Activated T-helper 2 cell treated with anti-CD3 and anti-CD28 coated beads, Interferon-gamma antibody, Interleukin-2, Interleukin-4, amounts not matched to agents 10 μg/mL and 5 μg/mL and 100 μg/mL, durations not matched to agents 14 hours and 24 hours and 36 hours (primary cell): Measurements from ENCODE around the gene LYPD6. TPM values are rescaled to one million over a fixed set of nuclear protein-coding genes. Genes with fewer than 3 reads are reported as not detected.

ENCODE experiments used
- DNase-seq: peaks from one replicate; pipeline ENCODE4 v3.0.0; 2021; ENCODE audit warnings: low spot score
- H3K27ac Mint-ChIP-seq: one replicate; pipeline ENCODE4 v1.8.0; 2021; ENCODE audit warnings: mixed read lengths
- H3K27me3 Mint-ChIP-seq: one replicate; pipeline ENCODE4 v1.8.0; 2021; ENCODE audit warnings: low read depth, mixed read lengths
- H3K36me3 Mint-ChIP-seq: one replicate; pipeline ENCODE4 v1.8.0; 2021; ENCODE audit warnings: low read depth, mixed read lengths
- H3K4me1 Mint-ChIP-seq: one replicate; pipeline ENCODE4 v1.8.0; 2021; ENCODE audit warnings: low read depth, mixed read lengths
- H3K4me3 Mint-ChIP-seq: one replicate; pipeline ENCODE4 v1.8.0; 2021; ENCODE audit warnings: low read depth, mild to moderate bottlenecking, moderate library complexity, mixed read lengths
- H3K9me3 Mint-ChIP-seq: one replicate; pipeline ENCODE4 v1.8.0; 2021; ENCODE audit warnings: mixed read lengths
- intact Hi-C: fragments of 100-400 bp; cut with micrococcal nuclease; formaldehyde crosslinking; loops from one replicate; pipeline ENCODE4 v1.15.1; 2023
- total RNA-seq: library from RNA; stranded (reverse); gene quantifications from 2 replicates; pipeline ENCODE4 v1.2.3, GENCODE V29; 2022

The LYPD6 gene
- total RNA-seq, 1 donor from 2014 or later, result not detected

- no peak overlapping the region for H3K27ac Mint-ChIP-seq
- intact Hi-C loops, result no loop called here
- no peaks in the 10 kb centered on the region for H3K4me1 Mint-ChIP-seq
- H3K27me3 Mint-ChIP-seq, result no peaks in the 10 kb centered on the region
- H3K36me3 Mint-ChIP-seq, result no peaks in the 10 kb centered on the region
- H3K9me3 Mint-ChIP-seq, result no peaks in the 10 kb centered on the region
- DNase-seq, result no peak
- H3K4me3 Mint-ChIP-seq, result no peak overlapping the region
Measured at GRCh38 chr2:149357058-149357457, 26.7 kb downstream of the LYPD6 start.

DNA sequence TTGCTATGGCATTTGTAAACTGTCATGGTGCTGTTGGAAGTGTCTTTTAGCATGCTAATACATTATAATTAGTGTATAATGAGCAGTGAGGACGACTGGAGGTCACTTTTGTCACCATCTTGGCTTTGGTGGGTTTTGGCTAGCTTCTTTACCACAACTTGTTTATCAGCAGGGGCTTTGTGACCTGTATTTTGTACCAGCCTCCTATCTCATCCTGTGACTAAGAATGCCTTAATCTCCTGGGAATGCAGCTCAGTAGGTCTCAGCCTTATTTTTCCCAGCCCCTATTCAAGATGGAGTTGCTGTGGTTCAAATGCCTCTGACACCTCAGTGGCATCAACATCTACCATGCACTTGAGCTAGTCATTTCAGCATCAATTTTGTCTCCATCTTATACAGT lies 29.7 kb downstream of the LYPD6 start:
- Mint-ChIP-seq H3K4me1 (no peaks in the 10 kb centered on the region), H3K27me3 (no peaks in the 10 kb centered on the region), H3K9me3 (no peaks in the 10 kb centered on the region), H3K27ac (no peak overlapping the region), H3K4me3 (no peak overlapping the region), H3K36me3 (no peaks in the 10 kb centered on the region)
- intact Hi-C loops, result no loop called here
- no peak for DNase-seq

DNA sequence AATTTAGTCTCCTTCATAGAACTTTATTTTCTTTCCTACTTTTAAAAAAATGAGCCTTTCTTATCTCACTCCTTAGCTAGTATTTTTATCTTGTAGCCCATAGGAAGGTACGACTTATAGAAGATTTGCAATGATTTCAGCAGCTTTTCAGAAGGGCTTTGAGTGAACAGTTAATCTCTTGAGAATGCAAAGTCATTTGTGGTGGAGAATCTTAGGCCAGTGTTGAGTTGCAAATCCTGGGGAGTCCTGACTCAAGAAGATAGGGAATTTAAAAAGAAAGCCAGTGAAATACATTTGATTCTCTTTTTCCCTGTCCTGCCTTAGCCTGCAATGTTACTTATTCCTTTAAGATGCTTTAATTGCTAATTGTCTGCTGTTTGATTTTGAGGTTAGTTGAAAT lies 33.6 kb downstream of the LYPD6 start:
- intact Hi-C loops, result no loop called here
- H3K36me3 Mint-ChIP-seq, result no peaks in the 10 kb centered on the region
- H3K27me3 Mint-ChIP-seq, result peaks cover 2% of the 10 kb centered on the region
- no peak for DNase-seq
- no peaks in the 10 kb centered on the region for H3K9me3 Mint-ChIP-seq
- H3K4me3 Mint-ChIP-seq, result no peak overlapping the region
- H3K27ac Mint-ChIP-seq, result no peak overlapping the region
- H3K4me1 Mint-ChIP-seq, result no peaks in the 10 kb centered on the region

- intact Hi-C loops, result no loop called here
- Mint-ChIP-seq H3K4me3 (no peak overlapping the region), H3K4me1 (no peaks in the 10 kb centered on the region), H3K27ac (no peak overlapping the region), H3K36me3 (no peaks in the 10 kb centered on the region), H3K27me3 (peaks cover 2% of the 10 kb centered on the region), H3K9me3 (no peaks in the 10 kb centered on the region)
- no peak for DNase-seq
Measured at GRCh38 chr2:149364839-149365238, 34.5 kb downstream of the LYPD6 start.

- Mint-ChIP-seq H3K36me3 (no peaks in the 10 kb centered on the region), H3K27me3 (peaks cover 2% of the 10 kb centered on the region), H3K4me1 (no peaks in the 10 kb centered on the region), H3K27ac (no peak overlapping the region), H3K9me3 (no peaks in the 10 kb centered on the region), H3K4me3 (no peak overlapping the region)
- DNase-seq, result no peak
- intact Hi-C loops, result no loop called here
Measured at GRCh38 chr2:149365931-149366583, 35.7 kb downstream of the LYPD6 start.

GRCh38 chr2:149370061-149370775 lies 39.8 kb downstream of the LYPD6 start:
- Mint-ChIP-seq H3K4me3 (no peak overlapping the region), H3K4me1 (no peaks in the 10 kb centered on the region), H3K27ac (no peak overlapping the region), H3K9me3 (no peaks in the 10 kb centered on the region), H3K36me3 (no peaks in the 10 kb centered on the region), H3K27me3 (peaks cover 2% of the 10 kb centered on the region)
- intact Hi-C loops, result no loop called here
- DNase-seq, result no peak

GRCh38 chr2:149371476-149371875 lies 41.1 kb downstream of the LYPD6 start:
- intact Hi-C loops, result no loop called here
- Mint-ChIP-seq H3K4me3 (no peak overlapping the region), H3K36me3 (no peaks in the 10 kb centered on the region), H3K9me3 (no peaks in the 10 kb centered on the region), H3K27me3 (no peaks in the 10 kb centered on the region), H3K4me1 (no peaks in the 10 kb centered on the region), H3K27ac (no peak overlapping the region)
- DNase-seq, result no peak

DNA sequence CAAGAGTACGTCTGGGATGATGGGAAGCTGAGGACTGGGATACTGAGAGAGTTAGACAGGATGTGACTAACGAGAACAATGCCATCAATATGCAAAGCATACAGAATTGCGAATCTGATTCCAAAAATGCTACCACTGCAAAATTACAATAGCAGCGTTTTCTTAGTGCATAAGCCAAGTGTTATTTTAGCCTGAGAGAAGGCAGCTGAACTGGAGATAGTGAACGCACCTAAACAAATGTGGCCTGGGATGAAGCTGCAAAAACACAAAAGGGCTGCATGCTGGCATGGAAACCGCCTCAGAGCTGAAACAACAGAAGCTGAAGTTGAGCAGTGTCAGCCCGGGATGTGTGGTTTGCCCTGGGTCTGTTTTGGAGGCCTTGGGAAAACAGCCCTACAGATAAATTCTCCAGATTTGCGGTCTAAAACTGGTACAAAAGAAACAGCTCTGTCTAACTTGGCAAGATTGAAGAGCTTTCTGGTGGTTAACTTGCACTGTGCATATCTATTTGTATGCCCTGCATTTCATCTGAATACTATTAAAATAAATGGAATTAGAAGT lies 45.5 kb downstream of the LYPD6 start:
- Mint-ChIP-seq H3K27me3 (no peaks in the 10 kb centered on the region), H3K4me1 (no peaks in the 10 kb centered on the region), H3K36me3 (no peaks in the 10 kb centered on the region), H3K27ac (no peak overlapping the region), H3K4me3 (no peak overlapping the region), H3K9me3 (no peaks in the 10 kb centered on the region)
- DNase-seq, result no peak
- intact Hi-C loops, result no loop called here

GRCh38 chr2:149380205-149380604 lies 49.8 kb downstream of the LYPD6 start:
- Mint-ChIP-seq H3K27me3 (no peaks in the 10 kb centered on the region), H3K4me3 (no peak overlapping the region), H3K36me3 (no peaks in the 10 kb centered on the region), H3K27ac (no peak overlapping the region), H3K9me3 (no peaks in the 10 kb centered on the region), H3K4me1 (no peaks in the 10 kb centered on the region)
- intact Hi-C loops, result no loop called here
- DNase-seq, result no peak

- H3K9me3 Mint-ChIP-seq, result no peaks in the 10 kb centered on the region
- H3K4me1 Mint-ChIP-seq, result no peaks in the 10 kb centered on the region
- H3K36me3 Mint-ChIP-seq, result no peaks in the 10 kb centered on the region
- DNase-seq, result no peak
- H3K27ac Mint-ChIP-seq, result no peak overlapping the region
- intact Hi-C loops, result no loop called here
- peaks cover 2% of the 10 kb centered on the region for H3K27me3 Mint-ChIP-seq
- H3K4me3 Mint-ChIP-seq, result no peak overlapping the region
Measured at GRCh38 chr2:149383340-149383739, 53.0 kb downstream of the LYPD6 start.

DNA sequence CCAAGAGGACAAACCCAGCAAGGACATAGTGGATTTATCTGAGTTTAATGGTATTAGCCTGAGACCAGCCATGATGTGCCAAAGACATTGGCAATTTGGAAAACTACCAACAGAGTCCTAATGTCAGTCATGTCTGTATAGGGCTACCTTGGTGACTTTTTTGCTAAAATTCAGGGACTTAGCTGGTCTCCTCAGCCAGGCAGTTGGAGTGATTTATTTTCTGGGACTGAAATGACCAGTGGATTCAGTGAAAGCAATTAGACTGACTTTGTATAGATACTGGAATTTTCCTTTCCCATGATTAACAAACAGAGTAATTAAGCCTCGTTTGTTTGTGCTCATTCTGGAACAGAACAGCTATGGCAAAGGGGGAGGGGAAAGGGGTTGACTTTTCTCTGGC lies 55.0 kb downstream of the LYPD6 start:
- H3K27me3 Mint-ChIP-seq, result peaks cover 2% of the 10 kb centered on the region
- no peaks in the 10 kb centered on the region for H3K9me3 Mint-ChIP-seq
- DNase-seq, result no peak
- no peaks in the 10 kb centered on the region for H3K36me3 Mint-ChIP-seq
- H3K4me3 Mint-ChIP-seq, result no peak overlapping the region
- intact Hi-C loops, result no loop called here
- H3K4me1 Mint-ChIP-seq, result no peaks in the 10 kb centered on the region
- H3K27ac Mint-ChIP-seq, result no peak overlapping the region

GRCh38 chr2:149387411-149387810 lies 57.0 kb downstream of the LYPD6 start:
- intact Hi-C loops, result no loop called here
- Mint-ChIP-seq H3K27me3 (peaks cover 2% of the 10 kb centered on the region), H3K9me3 (no peaks in the 10 kb centered on the region), H3K36me3 (no peaks in the 10 kb centered on the region), H3K4me3 (no peak overlapping the region), H3K4me1 (no peaks in the 10 kb centered on the region), H3K27ac (no peak overlapping the region)
- DNase-seq, result no peak

DNA sequence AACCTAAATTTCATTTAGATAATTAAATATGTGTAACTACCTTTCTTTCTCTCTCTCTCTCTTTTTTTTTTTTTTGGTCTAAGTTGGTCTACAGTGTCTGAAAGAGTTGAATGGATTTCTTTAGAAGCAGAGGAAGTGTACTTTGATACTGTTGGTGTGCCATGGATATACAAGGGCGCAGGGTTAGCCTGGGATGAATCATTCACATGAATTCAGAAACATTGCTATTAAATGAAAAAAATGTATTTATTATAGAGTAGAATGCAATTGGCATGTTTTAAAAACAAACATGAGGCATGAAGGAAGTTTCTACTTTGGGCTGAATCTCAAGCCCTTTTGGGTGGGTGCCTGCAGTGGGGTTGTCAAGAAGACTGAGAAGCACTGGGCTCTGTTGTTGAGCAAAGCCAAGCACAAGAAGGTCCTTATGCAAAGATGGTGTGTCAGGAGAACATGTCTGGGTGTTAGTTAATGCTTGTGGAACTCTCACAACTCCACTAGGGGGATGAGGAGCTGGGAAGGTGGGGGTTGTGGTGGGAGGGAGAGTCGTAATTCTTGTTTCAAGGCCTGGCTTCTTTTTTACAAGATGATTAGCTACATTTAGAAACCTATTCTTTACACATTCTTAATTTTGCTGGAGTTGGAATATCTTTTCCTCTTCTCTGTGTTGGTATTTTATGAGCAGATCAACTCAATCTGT lies 57.9 kb downstream of the LYPD6 start:
- intact Hi-C loops, result no loop called here
- Mint-ChIP-seq H3K27ac (no peak overlapping the region), H3K4me3 (no peak overlapping the region), H3K4me1 (no peaks in the 10 kb centered on the region), H3K9me3 (no peaks in the 10 kb centered on the region), H3K36me3 (no peaks in the 10 kb centered on the region), H3K27me3 (peaks cover 2% of the 10 kb centered on the region)
- no peak for DNase-seq
